HG02981 (cell line): ENCODE results near the gene TFAP2D.

Experiments
- ATAC-seq: cut with Tn5 transposase; IDR thresholded peaks from one replicate; pipeline ENCODE4 v1.9.1; 2021; ENCODE audit warnings: mild to moderate bottlenecking, moderate library complexity; ENCODE audit not compliant: unreplicated experiment

TFAP2D gene

DNA sequence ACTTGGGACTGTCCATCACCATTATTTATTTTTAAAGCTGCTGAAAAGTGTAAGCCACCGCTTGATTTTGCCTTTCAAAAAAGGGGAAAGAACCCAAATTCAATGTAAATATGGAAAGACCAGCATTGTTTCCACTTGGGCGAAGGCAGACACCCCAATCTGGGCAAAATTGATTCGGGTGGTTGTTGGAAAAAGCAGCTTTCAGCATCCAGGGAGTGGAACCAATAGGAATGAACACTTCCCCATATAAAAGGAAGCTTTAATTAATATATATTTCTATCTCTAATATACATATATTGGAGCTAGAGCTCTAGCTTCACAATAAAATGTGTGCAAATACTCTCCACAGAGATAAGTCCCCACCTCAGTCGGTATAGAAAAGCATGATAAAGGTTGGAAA lies at the start of gene TFAP2D:
Gene TFAP2D, plus strand, starts transcription at position 301 of the 400 bp plus-strand sequence. CDS start 530 bp downstream, outside the sequence.
- no peak for ATAC-seq

DNA sequence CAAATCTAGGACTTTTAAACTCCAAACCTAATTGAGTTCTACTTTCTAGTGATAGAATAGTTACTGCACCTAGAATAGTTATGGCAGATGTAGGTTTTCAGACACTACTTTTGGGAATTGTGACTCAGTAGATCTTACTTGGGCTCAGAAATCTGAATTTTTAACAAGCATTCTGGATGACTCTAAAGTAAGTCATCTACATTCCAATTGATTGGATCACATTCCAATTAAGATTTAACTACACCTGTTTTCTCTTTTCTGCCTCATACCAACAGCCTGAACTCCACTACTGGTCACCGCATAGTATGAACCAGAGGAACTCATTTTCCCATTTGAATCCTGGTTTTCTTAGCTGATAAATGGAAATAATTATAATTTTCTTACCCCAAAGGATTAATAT lies 49.5 kb upstream of the TFAP2D start:
- ATAC-seq: no peak

DNA sequence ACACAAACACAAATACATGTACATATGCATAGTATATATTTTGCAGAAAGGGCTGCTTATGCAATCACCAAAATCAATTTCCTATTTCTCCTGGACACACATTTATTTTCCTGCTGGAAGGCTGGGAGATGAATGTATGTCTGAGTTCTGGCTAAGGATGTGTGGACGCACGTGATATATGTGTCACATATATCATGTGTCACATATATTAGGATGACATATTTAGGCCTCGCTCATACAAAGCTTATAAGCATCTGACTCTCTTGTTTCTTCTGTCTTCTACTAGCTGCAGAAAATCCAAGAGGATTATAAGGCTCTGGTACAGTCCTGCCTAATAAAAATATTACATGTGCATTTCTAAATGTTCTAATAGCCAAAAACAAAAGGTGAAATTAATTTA lies 47.2 kb upstream of the TFAP2D start:
- ATAC-seq: no peak

DNA sequence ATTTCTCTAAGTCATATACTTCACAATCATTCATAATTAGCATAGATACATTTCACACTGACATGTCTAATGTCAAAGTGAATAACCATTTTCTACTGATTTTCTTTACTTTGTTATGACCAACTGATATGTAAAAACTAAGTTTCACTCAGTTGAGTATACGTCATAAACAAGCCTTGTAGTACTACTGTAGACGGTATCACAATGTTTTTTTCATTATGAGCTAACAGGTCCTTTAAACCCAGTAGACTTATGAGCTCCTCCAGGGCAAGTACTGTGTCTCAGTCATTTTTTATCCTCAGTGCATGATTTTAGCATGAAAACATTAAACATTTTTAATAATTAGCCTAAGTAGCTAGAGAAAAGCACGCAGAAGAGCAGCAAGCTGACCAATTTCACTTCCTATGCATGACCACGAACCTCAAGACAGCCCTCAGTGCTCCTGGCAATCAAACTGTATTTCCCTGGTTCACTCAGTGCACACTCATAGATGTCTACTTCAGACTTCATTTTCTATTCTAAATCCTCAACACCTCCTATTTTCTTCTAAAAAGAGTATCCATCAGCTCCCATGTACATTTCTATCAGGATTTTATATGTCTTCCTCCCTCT lies 32.0 kb upstream of the TFAP2D start:
- ATAC-seq: peak; percentile 98

DNA sequence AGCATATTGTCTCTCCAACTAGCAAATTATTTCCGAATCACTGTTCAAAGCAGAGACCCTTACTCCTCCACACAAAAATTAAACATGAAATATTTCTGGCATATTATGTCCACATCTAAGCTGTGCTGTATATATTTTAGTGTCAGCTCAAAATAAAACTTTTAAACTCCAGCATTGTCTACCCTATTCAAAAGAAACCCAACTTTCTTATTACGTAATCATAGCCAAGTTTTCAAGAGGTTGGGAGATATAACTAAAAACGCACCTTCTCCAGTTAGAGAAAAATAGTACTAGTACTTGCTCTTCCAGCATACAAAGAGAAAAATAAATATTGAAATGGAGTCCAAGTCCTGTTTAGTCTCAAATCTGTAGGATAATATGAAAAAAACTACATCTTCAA lies 24.1 kb upstream of the TFAP2D start:
- ATAC-seq: no peak

DNA sequence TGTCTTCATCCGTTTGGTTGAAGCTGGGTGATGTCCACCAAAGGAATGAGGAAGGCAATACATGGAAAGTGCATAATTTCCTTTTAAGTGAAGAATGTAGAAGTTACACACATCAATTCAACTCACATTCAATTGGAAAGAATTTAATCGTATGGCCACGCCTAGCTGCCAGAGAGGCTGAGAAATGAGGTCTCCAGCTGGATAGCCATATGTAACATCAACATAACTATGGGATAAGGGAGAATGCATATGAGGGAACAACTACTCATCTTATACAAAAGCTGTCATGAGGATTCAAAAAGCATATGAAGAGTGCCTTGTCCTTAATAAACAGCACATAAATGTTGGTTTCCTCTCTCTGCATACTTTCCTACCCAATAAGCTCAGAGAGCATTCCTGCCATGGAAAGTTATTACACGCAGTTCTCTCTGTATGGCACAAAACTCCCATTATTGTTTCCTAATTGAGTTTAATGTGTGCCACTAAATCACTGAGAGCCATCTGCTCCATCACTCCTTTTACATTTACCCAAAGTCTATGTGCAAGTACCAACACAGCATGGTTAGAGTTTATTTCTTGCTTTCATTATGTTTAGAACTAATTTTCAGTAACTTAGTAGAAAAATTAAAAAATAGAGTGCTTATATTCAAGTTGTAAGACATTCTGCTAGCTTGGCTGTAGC lies 21.4 kb upstream of the TFAP2D start:
- no peak for ATAC-seq

DNA sequence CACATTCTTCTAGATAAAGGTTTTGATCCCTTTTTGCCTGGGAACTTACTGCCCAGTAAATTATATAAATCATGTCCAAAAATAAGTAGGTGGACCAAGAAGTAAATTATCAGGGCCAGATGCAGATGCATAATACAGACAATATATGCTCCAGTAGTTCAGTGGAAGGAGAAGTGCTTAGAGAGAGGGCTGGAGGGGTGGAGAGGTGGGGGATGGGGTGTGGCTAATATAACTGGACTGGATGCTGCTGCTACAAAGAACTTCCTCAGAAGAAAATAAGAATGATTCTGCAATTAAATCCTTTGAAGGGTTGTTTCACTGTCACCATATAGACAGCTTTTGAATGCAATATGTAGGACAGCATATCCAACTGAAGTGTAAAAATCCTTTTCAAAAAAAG lies 14.8 kb upstream of the TFAP2D start:
- ATAC-seq: no peak

DNA sequence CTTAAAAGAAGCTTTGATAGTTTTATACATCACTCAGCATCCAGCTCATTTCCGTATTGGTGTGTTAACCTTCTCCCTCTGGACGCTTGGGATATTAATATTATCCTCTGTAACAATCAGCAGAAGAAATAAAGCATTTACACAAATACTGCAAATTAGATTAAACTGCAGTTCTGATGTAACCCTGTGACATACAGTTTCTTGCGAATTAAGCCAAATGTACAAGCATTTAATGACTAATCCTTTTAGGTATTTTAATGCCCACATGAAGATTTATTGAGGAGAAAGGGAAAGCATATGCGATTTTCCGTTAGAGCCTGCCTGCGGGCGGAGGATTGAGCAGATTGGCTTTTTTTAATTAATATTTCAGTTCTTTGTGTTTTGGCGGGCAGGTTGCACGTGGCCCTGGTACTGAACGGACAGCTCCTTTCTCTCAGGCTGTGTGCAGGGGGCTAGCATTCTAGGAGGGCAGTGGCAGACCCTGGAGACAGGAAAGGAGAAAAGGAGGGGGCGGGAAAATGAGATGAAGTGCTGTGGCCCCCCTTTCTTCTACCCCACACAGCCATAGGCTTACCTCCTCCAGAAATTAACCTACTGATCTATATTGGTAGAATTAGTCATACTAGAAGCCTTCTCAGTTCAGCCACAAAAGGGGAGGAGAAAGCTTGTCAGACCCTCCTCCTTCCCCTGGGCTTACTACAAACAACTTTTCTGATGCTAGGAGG lies 14.1 kb upstream of the TFAP2D start:
- ATAC-seq: no peak

DNA sequence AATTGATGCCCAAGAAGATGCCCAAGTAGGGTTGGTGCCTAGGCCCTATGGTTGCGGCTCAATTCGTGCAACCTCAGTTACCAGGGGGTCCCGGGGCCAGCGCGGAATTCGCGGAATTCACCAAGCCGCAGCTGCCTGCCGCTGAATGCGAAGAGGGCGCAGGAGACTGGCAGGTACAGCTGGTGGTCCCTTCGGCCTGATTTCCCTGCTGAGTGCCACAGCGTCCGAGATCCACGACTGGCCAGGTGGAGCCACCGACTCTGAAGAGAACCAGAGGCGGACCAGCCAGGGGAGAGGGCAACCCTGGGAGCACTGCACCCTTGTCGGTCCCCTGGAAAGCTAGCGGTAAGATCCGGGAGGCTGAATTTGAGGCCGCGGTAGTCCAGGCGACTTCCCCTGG lies 6.8 kb upstream of the TFAP2D start:
- ATAC-seq: no peak

DNA sequence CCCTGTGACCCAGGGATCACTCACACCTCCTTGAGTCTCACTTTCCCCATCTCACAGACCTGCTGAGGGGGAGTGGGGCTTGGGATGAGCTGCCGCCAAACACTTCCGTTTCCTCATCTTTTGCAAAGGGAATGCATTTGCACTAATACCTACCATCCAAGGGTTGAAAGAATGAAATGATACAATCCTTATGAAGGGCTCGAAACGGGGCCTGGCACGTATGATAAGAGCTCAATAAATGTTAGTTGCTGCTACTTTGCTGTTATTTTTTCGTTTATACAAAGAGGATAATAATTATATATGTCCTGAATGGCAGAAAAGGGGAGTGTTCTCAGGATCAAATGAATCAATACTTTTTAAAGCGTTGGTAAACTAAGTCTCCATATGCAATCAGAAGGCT lies 6.1 kb upstream of the TFAP2D start:
- ATAC-seq: no peak

DNA sequence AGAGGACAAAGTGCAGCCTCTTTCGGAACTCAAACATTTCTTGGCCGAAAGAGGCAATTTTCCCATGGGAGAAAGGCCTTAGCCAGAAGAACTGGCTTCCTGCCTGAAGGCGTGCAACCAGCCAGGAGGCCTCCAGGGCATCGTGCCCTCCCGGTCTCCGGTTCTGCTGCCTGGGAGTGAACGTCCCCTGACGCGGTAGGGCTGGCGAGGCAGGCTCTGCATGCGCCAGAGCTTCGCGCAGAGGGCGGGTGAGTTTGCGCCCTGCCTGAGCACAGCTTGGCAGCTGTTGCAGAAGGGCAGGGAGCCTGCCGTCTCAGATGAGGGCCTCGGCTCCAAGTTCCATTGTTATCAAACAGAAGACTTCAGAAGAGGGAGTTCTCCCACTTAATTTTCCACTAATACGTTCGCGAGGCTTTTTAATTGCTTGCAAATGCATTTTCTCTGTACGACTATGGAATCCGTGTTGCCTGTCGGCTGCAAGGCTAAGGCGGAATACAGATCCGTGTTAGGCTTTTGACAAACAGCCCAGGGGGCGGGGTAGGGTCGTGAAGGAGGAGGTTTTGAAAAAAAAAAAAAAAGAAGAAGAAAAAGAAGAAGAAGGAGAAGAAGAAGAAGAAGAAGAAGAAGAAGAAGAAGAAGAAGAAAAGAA lies 5.5 kb upstream of the TFAP2D start:
- ATAC-seq: no peak

DNA sequence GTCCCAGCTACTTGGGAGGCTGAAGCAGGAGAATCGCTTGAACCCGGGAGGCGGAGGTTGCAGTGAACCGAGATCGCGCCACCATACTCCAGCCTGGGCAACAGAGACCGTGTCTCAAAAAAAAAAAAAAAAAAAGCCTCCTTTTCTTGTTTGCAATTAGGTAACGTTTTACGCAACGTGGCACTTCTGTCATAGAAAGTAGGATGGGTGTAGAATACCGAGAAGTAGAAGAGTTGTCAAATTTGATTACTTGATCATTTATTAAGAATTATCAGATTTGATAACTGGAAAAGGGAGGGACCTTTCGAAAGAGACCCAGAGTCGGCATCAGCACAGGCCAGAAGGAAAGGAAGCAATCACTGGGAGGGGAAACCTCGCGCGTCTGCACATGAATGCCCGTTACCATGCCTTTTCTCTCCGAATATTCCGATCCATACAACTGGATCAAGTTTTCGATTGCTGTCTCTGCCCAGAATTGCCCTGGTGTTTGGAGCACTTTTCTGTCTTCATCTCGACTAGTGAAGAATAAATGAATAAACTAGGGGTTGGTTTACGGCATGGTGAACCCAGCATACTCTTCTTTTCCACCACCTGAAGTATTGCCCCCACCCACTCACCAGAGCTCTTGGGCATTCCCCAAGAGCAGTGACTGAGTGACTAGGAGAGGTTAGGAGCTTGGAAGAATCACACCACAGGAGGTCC lies 4.5 kb upstream of the TFAP2D start:
- ATAC-seq: no peak

DNA sequence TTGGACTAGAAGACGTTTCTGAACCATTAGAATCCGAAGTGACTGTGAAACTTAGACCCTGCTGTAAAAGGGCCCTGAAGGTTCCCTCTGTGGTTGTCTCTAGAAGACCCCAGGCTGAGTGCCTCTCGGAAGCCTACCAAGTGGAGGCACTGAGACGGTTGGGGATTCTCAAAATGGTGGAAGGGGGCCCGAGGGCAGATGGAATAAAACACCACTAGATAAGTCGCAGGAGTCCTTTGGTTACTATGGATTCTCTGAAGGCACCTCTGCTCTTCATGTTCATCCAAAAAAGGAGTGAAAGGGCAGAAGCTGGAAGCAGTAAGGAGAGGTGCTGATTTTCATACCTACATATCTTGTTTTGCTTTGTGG lies 4.0 kb upstream of the TFAP2D start:
- ATAC-seq: no peak

DNA sequence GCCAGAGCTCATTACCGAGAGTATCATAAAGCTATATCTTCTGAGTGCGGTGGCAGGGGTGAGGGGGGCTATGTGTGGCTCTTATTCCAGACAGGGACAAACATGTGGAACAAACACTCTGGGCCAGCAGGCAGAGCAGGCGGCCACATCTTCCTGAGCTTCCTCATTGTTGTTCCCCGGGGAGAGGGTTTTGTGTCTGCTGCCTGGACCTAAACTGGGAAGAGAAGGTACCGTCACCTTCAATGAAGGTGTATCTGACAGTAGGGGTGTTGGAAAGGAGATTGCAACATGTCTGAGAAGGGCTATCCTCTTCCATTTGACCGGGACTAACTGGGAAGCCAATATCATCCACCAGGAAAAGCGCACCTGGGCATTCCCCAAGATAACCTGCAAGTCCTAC lies 1.6 kb upstream of the TFAP2D start:
- no peak for ATAC-seq

DNA sequence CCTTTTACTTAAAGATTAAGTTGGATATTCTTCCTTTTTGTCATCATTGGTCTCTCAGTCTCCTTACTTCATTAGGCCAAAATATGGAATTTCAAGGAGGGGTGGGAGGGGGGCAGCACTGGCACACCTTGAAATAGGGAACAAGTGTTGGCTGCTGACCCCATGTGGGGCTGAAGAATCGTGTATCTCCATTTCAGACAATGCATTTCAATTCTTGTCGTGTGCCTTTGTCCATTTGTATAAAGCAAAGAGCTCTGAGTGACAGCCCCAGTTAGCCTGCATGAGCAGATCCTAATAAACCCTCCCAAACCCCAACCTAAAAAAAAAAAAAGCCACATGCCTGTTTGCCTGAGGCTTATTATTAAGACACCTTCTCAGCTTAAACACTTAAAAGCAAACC lies 1.0 kb upstream of the TFAP2D start:
- ATAC-seq: no peak

DNA sequence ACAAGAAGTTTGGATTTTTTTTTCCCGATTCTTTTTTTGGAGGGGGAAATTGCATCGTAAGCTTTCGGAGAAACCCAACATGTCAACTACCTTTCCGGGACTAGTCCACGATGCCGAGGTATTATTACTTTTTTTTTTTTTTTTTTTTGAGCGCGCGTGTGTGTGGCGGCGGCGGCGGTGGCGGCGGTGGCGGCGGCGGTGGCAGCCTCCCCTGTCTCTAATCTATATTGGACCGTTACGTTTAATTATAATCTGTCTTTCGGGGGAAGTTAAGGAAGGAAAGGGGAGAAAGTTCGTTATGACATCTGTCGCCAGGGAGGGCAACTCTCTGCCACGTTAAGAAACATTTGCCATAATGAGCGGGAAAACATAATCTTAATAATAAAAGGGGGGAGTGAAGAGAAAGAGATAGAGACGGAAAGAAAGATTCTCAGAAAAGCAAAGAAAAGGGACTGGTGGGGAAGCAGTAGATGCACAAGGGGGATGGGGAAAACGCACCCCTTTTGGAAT lies 706 bp downstream of the TFAP2D start:
- no peak for ATAC-seq

DNA sequence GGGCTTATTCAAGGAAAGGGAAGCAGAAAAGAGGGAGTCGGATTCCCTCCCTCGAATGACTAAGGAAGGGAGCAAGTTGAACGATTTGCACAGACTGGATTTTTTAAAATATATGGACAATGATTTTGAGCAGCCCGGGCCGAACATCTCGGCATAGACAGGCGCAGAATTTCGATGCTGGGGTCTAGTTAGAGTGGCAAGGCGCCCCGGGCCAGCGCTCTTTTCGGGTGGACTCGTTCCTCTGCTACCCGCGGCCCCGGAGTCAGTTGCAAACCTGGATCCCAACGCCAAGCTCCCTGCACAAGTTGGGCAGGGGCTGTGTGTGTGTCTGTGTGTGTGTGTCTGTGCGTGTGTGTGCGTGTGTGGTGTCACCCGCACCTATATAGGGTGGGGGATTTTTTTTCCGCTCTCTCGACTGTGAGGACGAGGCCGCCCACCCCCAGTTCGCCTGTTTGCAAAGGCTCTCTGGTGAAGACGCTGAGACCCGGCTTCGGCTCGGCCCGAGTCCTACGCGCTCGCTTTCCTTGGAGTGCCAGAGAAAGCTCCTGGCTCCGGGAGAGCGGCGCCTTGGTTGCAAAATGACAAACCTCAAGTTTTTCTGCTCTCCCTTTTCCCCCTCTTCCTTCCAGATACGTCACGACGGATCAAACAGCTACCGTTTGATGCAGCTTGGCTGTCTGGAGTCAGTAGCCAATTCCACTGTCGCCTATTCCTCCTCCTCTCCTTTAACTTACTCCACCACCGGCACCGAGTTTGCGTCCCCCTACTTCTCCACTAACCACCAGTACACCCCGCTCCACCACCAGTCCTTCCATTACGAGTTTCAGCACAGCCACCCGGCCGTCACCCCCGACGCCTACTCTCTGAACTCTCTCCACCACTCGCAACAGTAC lies 1.4 kb downstream of the TFAP2D start:
- ATAC-seq: no peak

DNA sequence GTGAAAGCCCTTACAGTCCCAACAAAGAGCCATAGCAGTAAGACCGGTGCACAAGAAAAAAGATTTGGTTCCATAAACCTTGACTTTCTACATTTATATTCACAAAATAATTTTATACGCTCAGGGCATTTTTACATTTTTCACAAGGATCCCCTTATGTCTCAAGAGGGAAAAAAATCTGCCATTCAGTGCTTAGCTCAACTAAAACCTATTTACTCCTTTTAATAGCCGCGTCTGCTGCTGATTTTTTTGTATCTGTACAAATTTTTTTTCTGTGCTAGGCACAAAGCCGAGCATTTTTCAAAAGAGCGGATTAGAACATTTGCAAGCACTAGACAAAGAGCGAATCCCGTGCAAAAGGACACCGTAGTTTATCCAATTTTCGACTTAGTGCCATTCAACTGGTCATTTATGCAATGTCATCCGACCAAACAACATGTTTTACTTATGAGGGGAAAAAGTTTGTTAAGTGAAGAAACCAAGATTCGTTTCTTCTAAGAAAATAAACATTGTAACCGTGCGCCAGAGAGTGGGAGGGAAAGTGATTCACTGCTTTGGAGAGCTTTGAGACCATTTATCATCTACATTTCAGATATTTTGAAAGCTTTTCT lies 3.7 kb downstream of the TFAP2D start:
- ATAC-seq: no peak

DNA sequence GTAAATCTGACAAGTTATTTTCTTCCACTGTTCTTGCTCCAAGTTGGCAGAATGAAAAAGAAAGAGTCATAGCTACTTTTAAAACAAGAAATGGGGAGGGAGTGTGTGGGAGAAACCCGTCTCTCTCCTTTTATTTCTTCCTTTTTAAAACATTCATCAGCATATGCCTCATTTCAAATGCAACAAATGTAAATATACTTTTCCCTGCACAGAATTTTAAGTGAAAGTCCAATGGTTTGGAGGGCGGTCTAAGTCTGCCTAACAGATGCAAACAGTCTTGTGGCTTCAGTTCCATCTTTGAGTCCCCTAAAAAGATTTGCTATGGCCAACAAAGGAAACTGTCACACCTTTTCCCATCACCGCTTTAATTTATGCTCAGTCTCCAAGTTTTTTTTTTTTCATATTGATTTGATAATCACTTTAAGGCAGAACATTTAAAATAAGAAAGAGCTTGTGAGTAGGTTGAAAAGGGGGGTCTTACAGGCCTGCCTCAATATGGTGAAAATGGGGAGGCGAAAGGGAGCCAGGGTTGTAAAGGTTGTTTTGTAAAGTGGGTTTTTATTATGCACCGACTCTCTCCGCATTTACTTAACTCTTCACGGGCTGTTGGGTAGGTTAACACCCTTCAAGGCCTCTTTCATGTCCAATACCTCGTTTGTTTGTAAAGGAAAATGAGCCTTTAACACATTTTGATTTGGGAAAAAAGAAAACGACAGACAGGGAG lies 4.6 kb downstream of the TFAP2D start:
- ATAC-seq: no peak
